HepG2 (cell line): ENCODE data around the gene IMMT.

Experiments
- EEA1 ChIP-seq: sonication (generic); formaldehyde crosslinking; IDR thresholded peaks from 2 replicates; pipeline ENCODE4 v1.5.1; 2020; ENCODE audit warnings: mild to moderate bottlenecking, missing genetic modification reagents, borderline replicate concordance
- GATAD2A ChIP-seq: IDR thresholded peaks from 2 replicates; pipeline ENCODE4 v1.6.1; 2016
- JUNB ChIP-seq: sonication (generic); formaldehyde crosslinking; IDR thresholded peaks from 2 replicates; pipeline ENCODE4 v1.8.0; 2022; ENCODE audit warnings: missing genetic modification reagents, mild to moderate bottlenecking, borderline replicate concordance
- POLR2AphosphoS2 ChIP-seq: IDR thresholded peaks from 2 replicates; pipeline ENCODE4 v1.6.1; 2011; ENCODE audit warnings: low read depth, low read length, improper control_type of control experiment
- TF ChIP-seq, protein P1 (sequence below), 2 experiments: sonication (generic) in 1 of 2; formaldehyde crosslinking in 1 of 2; IDR thresholded peaks; 2 replicates each; pipeline versions ENCODE4 v1.4.0 to v1.6.1; 2016 to 2020; ENCODE audit warnings: borderline replicate concordance in 1 of 2, low read depth in 1 of 2, mild to moderate bottlenecking in 1 of 2, missing genetic modification reagents in 1 of 2

DNA sequence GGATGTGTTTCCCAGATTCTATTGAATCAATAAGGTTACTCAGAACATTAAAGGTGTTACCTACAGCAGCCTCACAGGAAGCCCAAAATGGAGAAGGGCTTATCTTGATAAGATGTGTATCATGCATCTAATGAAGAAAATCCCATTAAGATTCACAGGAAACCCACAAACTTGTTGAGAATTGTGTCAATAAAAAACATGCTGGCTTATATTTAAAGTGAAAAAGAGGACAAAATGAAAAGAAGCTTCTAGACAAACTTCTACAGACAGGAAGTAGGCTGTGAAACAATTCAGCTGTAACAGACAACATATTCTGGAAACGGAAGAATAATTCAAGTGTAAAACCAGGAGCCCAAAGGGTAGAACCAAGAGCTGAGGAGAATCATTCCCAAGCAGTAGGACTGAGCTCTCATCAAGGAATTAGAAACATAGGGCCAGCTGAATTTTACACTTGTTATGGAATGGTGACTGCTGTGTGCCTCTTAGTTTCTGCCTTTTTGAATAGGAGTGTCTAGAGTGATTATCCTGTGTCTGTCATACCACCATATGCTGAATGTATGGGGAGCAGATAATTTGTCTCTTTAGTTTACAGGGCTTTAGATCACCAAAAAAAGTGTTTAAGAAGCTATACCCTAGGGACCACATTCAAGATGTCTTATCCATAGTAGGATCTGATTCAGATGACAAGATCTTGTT, 9.6 kb downstream of the IMMT start:
- TF ChIP-seq, protein P1, sequence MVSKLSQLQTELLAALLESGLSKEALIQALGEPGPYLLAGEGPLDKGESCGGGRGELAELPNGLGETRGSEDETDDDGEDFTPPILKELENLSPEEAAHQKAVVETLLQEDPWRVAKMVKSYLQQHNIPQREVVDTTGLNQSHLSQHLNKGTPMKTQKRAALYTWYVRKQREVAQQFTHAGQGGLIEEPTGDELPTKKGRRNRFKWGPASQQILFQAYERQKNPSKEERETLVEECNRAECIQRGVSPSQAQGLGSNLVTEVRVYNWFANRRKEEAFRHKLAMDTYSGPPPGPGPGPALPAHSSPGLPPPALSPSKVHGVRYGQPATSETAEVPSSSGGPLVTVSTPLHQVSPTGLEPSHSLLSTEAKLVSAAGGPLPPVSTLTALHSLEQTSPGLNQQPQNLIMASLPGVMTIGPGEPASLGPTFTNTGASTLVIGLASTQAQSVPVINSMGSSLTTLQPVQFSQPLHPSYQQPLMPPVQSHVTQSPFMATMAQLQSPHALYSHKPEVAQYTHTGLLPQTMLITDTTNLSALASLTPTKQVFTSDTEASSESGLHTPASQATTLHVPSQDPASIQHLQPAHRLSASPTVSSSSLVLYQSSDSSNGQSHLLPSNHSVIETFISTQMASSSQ (IDR thresholded peaks at IDR 0.05; ENCODE audit: low read depth), result no peak
- TF ChIP-seq, protein P1 (CRISPR knock-in tag; IDR thresholded peaks at IDR 0.05; ENCODE audit: borderline replicate concordance), result no peak
- no peak for TF ChIP-seq JUNB
- no peak for TF ChIP-seq POLR2AphosphoS2
- TF ChIP-seq EEA1 (CRISPR knock-in tag), result no peak
- no peak for TF ChIP-seq GATAD2A (CRISPR knock-in tag)
